ENCODE measurements around the gene ILK.

The ILK gene

GRCh38 chr11:6621711-6622211 lies 18.2 kb downstream of the ILK start:
- no peak for DNase-seq (ENCODE audit: low spot score)

- no peak for DNase-seq (ENCODE audit: low spot score)
These were observed 18.9 kb downstream of the ILK start for GRCh38 chr11:6622261-6623171.

- no peak for DNase-seq (ENCODE audit: low spot score)
These were observed 20.1 kb downstream of the ILK start for GRCh38 chr11:6623391-6624363.

DNA sequence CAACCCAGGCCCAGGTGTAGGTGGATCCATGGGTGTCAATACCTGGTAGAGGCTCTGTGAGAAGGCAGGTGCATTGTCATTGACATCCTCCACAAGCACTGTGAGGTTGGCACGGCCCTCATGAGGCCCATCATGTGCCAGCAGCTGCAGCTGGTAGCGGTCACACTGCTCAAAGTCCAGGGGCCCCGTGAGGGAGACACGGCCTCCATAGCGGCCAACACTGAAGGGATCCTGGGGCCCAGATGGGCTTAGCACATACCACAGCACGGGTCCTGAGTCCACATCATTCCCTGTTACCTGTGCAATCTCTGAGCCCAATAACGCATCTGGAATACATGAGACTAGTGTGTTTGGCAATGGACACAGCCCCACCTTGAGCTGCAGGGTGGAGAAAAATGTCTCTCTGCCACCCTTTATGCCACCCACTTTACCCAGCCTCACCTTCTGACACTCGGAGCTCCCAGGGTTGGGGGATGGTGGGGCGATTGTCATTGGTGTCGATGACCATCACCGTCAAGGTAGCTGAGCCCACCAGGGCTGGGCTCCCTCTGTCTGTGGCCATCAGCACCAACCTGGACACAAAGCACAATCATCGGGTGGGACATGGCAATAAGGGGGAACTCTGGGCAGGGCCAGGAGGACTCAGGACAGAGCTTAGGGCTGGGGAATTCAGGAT lies 21.7 kb downstream of the ILK start:
- DNase-seq (ENCODE audit: low spot score): no peak

GRCh38 chr11:6625832-6626420 lies 22.4 kb downstream of the ILK start:
- DNase-seq (ENCODE audit: low spot score): no peak

- DNase-seq (ENCODE audit: low spot score): peak; percentile 64
These were observed 23.6 kb downstream of the ILK start for GRCh38 chr11:6626971-6627761.

DNA sequence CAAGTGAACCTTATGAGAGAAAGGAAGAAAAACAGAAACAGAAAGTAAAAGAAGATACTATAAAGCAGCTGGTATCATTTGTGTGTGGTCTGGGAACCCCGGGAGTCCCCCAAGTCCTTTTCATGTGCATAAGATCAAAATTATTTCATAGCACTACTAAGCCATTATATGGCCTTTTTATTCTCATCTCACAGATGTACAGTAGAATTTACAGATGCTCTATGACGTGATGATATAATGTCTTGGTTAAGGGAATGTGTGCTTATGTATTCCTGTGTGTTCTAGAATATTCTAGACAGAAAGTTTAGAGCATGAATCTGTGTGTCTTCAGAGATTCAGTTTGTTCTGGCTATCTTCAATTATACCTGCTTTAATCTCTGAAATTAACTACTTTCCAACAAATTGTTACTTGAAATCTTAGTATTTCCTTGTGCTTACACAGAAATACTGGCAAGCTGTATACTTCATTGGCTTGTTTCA lies 24.2 kb downstream of the ILK start:
- DNase-seq (ENCODE audit: low spot score): no peak

DNA sequence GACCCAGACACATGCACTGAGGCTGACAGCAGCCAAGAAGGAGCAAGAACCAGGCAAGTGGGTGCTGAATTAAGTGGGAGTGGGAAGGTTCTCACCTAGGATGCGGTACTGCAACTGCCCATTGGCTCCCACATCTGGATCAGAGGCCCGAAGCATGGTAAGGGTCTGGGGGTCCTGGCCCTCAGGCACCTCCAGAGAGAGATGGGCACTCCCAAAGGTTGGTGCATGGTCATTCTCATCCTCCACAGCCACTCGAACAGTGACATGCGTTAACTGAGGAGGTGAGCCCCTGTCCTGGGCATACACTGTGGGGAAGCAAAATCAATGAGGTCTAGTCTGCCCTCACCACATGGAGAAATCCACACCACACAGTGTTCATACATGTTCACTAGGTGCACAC lies 25.0 kb downstream of the ILK start:
- DNase-seq (ENCODE audit: low spot score): no peak

GRCh38 chr11:6629573-6629891 lies 26.0 kb downstream of the ILK start:
- no peak for DNase-seq (ENCODE audit: low spot score)

- no peak for DNase-seq (ENCODE audit: low spot score)
These were observed 26.5 kb downstream of the ILK start for GRCh38 chr11:6629892-6630631.

DNA sequence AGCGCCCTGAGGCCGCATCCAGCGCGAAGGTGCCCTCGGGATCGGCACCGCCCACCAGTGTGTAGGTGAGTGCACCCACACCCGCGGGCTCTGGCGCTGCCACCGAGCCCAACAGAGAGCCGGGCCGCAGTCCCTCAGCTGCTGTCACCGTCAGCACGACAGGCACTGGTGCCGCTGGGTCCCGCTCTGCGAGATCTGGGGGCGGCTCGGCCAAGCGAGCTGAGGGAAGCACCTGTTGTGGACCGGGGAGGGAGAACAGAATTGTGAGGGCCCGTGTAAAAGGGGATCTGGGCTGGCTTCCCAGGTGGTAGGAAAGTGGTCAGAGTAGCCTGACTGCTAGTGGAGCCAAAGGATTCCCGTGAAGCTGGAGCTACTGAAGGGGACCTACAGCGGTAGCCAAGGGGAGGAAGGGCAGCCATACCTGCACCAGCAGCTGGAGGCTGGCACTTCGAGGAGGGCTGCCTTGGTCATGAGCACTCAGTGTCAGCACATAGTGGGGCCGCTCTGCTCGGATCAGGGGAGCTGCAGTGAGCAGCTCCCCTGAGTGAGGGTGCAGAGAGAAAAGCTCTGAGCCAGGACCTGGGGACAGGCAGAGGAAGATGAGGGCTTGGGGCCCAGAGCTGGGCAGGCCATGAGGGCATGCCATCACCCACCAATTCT lies 27.2 kb downstream of the ILK start:
- no peak for DNase-seq (ENCODE audit: low spot score)

GRCh38 chr11:6631361-6631890 lies 27.9 kb downstream of the ILK start:
- no peak for DNase-seq (ENCODE audit: low spot score)

DNA sequence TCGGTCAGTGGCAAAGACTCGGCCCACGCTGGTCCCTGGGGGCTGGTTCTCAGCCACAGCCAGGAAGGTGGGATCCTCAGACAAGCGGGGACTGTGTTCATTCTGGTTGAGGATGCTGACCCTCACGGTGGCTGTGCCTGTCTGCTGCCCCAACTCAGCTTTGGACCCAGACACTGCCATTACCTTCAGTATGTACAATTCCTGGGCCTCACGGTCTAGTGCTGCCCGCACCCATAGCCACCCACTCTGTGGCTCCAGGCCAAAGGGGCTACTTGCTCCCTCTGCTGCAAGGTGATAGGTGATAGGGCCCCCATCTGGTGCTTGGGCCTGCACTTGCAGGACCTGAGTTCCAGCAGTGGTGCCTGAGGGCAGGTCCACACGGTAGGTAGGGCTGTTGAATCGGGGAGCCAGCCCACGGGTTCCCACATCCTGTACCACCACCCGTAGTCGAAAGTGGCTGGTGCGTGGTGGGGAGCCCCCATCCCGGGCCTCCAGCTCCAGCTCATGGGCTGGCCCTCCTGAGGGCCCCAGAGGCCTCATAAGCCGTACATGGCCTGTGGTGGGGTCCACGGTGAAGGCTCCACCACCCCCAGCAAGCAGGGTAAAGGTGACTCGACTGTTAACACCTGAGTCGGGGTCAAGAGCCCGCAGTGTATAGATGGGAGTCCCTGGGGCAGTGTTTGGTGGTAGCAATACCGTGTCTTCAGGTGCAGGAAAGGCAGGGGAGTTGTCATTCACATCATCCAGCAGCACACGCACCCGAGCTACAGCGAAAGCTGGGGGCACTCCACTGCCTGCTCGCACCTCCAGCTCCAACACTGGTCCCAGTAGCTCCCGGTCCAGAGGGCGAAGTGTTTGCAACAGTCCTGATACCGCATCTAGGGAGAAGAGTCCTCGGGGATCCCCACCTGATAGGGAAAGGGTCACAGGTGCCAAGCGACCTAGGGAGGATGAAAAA lies 28.8 kb downstream of the ILK start:
- no peak for DNase-seq (ENCODE audit: low spot score)

DNA sequence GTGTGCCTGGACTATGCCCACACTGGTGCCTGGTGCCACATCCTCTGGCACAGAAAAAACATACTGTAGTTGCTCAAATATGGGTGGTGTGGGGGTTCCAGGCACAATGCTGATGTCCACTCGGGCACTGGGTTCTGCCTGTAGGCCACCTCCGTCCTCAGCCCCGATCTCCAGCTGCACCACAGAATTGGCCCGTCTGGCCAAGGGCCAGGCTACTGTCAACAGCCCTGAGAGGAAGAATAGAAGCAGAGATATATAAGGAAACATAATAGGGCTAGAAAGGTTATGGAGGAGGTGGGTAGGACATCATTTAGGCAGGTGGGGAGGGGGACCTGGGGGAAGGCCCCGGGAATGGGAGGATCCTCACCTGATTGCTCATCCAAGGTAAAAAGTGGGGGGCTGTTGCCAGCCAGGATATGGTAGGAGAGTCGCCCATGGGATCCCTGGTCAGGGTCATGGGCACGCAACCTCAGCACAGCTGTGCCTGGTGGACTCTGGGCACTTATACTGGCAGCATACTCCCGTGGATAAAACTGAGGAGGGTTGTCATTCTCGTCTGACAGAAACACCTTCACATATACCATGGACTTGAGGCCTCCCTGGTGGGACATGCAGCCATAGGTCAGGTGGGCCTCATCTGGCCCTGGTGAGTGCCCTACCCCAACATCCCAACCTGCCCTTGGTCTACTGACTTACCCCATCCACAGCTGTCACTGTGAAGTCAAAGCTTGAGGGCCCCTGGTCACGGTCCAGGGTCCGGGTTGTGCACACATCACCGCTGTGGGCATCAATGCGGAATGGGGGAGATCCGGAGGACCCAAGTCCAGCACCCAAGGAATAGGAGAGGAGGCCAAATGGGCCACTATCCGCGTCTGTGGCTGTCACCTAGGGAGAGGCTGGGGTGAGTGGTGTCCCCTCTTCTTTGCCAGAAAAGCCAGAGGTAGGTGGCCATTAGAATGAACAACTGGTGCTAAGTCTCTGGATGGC lies 30.1 kb downstream of the ILK start:
- no peak for DNase-seq (ENCODE audit: low spot score)

DNA sequence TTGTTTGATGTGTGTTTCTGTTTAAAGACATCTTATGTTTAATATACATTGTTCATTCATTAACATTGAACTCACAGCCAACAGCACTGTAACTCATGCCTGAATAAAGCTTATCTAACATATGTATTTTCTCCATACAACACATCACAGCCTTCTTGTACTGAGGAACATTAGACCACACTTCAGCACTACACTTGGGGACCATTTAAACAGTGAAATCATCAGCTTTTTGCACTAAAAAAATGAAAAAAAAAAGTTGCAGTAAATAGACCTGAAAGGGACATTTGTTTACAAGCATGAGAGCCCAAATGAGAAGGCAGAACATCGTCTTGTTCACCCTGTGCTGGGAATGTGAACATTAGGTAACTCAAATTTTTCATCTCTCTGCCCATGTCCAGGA lies 31.0 kb downstream of the ILK start:
- DNase-seq (ENCODE audit: low spot score): no peak

GRCh38 chr11:6635082-6635932 lies 31.7 kb downstream of the ILK start:
- peak; percentile 82 for DNase-seq (ENCODE audit: low spot score)

Measured in globus pallidus (tissue), 1 donor.